GM18499 (cell line): ENCODE results near the gene CEP112.
"Not testable (repeated sequence)": the region's sequence is repeated elsewhere in the genome, so short reads cannot be mapped to it uniquely, and the experiment has no call there.

ENCODE experiments used
- ATAC-seq: cut with Tn5 transposase; IDR thresholded peaks from one replicate; pipeline ENCODE4 v1.9.1; 2021; ENCODE audit warnings: moderate number of reproducible peaks; ENCODE audit not compliant: insufficient read depth, unreplicated experiment

The CEP112 gene

DNA sequence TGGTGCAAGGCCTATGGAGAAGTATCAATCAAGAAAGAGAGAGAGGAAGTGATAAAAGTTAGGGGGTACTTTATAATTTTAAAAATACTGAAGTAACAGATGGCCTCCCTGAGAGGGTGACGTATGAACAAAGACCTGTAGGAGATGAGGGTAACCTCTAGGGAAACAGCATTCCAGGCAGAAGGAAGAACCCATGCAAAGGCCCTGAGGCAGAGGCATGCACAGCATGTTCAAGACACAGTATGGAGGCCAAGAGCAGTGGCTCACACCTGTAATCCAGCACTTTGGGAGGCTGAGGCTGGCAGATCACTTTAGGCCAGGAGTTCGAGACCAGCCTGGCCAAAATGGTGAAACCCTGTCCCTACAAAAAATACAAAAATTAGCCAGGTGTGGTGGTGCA lies 437.9 kb downstream of the CEP112 start:
- ATAC-seq = no peak

DNA sequence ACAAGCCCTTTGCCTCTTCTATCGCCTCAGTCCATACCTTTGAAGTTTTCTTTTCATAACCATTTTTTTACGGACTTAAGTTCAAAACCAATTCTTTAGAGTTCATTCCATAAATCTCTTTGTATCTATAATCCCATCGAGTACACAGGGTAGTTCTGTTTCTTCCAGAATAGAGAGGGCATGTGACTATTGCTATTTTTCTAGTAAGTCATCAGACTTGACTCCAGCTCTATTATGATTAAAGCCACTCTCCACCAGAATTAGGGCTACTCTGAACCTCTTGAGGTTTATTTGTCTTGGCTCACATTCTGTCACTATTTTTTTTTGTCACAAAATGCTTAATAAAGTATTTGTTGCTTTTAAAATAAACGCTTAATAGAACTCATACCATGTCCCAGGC lies 438.6 kb downstream of the CEP112 start:
- ATAC-seq = no peak

DNA sequence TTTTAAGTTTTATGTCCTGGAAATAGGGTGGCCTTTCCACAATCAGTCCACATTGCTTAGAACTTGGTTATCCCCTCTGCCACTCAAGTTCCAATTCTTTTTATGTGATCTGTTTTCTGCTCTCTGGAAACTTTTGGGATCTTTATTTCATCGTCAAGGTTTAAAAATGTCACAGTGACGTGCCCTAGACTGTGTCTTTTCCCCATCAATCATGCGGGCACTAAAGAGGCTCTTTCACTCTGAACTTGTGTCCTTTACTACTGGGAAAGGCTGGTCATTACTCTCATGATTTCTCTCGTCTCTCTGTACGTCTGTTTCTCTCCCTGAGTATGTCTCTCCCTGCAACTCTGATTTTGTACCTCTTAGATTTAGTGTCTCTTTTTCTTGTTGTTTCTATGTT lies 440.7 kb downstream of the CEP112 start:
- no peak for ATAC-seq

DNA sequence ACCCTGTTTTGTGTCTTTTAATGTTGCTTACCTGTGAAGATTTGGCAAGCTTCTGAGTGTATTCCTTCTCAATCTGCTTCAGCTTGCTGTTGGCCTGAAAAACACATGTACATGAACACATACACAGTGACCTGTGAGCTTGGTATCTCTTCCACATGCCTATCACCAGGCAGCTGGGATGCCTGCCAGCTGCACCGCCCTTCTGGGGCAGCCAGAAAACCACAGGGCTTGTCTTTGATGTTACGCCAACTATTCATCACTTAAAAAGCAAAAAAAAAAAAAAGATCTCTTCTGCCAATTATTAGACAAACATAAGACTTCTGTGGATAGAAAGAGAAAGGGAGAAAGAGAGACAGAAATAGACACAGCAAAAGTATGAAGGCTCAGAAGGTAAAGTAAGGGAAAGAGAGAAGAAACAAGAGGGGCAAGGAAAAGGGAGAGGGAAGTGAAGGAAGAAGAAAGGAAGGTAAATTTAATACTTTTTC lies 441.3 kb downstream of the CEP112 start:
- ATAC-seq = no peak

DNA sequence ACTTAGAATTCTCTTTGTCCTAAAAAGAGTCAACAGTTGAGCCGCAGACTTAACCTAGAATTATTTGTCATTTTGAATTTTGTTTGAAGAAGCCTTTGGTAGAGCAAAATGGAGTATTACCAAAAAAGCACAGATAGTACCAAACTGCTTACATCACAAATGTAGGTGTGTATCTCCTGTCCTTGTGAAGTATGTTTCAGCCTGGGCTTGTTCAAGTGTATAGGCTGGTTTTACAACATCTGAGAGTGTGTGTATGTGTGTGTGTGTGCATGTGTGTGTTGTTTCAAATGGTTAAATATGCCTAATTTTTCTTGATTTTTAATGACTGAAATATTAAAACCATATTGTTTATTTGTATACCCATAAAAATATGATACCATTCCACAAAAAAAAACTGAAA lies 441.8 kb downstream of the CEP112 start:
- ATAC-seq = no peak

DNA sequence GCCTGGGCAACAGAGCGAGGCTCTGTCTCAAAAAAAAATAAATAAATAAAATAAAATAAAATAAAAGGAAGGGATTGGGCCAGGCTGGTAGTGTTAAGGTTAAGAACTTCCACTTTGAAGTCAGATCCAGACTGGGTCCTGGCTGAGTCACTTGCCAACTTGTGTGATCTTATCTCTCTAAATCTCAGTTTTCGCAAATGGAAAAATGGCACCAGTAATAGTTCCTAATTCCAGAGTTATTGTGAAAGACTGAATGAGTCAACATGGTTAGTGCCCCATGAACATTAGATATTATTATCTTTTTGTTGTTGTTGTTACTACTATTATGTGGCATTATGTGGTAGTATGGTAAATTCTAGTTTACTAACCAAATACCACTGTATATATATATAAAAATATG lies 442.5 kb downstream of the CEP112 start:
- no peak for ATAC-seq

DNA sequence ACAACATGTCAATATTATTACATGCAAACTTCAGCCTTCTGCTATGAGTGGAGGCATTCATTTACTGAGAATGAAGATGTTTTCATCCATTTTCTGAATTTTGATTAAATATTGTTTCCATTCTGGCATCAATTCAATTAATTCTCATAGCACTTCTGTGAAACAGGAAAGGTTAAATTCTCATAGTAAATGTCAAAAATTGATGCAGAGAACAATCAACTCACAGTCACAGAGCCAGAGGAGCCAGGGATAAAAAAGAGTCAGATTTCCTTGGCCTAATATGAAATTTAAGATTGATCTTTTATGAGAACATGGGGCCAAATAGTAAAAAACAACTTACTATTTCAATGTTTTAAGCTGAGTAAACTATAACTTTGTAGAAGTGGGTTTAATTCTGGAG lies 446.7 kb downstream of the CEP112 start:
- no peak for ATAC-seq

DNA sequence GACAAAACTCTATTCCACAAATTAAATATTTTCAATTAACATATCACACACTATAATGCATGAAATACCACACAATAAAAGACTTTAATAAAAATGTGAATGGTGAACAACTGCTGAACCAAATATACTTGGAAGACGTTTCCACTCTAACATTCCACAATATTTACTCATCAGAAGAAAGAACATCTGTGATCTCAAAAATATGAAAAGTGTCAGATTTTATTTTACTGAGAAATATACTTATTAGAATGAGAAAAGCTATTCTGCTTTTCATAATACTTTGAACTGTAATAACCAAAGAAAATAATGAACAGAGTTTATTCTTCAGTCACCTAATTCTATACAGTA lies 448.7 kb downstream of the CEP112 start:
- no peak for ATAC-seq

DNA sequence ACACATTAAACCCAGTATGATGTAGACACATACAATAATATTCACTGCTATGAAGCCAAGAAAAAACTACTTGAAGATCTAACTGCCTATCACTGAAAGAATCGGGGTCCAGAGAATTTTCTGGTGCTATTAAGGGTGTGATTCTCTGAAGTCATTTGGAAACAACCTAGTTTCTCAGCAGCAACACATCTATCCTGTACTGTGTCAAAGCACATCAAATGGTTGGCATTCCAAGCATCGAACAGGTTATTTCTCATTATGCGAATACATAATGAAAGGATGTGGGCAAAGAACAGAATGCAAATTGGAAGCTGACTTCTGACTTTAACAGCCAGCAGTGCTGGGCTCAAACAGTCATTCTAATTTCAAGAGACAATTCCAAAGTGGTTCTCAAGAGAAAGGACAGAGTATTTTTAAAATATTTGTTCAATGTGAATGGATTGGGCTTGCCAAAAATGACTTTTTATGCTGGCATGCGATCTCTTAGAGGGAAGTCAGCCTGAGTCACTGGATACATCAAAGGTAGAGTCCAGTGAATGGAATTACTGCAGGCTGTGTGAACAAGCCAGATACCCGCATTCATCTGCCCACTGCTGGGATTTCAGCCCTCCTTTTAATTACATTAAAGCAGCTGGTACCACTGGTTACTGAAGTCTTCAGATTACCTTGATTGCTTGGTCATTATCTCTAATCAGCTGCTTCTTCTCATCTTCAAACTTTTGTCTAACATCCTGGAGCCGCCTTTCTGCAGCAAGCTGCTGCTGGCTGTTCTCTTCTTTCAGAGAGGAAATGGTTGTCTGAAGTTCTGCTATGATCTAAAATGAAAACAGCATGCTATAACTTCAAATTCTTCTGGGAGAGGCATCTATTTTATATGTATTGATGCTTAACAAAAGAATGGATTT lies 449.3 kb downstream of the CEP112 start:
- no peak for ATAC-seq

DNA sequence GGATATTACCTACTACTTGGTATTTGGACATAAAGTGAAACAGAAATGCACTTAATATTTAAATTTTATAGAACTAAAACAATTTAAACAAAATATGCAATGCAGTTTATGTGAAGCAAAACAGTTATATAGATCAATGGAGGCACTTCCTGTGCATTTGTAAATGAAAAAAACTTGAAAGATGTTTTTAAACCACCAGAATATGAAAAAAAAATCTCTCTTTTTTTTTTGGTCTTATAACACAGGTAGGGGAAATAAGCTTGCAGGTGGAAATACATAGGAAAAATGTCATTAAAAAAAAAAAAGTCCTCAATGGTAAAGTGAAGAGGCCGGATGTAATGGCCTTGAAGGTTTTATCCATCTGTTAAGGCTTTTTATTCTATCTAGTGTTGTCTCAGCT lies 450.2 kb downstream of the CEP112 start:
- ATAC-seq = no peak

DNA sequence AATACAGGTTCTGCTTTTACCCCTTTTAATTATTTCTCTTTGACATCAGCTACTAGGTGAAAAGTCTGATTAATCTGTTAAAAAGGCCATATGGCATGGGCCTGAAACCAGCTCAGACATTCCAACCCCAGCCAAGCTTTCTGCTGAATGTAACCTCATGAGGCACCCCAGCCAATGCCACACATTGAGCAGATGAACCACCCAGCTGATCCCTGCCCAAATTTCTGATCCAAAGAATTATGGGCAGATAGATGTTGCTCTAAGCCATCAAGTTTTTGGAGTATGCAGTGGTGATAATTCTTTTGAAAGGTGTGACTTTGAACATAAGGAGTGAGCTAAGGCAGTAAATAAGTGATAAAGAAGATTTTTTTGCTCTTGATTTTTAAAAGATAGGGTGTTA lies 452.9 kb downstream of the CEP112 start:
- ATAC-seq = no peak

DNA sequence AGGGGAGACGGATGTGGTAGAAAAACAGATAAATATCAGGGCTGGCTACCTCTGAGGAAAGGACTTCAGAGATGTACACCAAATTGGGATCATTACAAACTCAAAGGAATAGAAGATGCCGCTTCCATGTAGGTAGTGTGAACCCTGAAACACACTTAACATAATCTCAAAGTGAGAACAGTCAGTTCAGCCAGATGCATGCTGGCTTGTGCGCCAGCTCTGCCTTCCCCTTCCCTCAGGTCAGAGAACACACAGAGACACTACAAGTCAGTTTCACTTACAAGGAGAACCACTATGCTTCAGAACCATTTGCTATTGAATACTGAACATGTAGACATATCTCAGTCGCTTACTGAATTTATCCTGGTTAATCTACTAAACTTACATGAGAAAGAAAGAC lies 454.5 kb downstream of the CEP112 start:
- ATAC-seq = no peak

DNA sequence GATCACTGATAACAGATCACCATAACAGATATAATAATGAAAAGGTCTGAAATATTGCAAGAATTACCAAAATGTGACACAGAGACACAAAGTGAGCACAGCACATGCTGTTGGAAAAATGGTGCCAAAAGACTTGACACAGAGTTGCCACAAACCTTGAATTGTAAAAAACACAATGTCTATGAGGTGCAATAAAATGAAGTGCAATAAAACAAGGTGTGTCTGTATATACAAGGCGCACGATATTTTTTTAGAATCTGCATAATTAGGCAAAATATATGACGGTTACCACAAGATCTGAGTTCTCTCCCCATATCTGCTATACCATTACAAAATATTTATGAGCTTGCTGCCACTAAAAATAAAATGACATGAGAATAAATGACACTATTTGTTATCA lies 458.6 kb downstream of the CEP112 start:
- no peak for ATAC-seq

DNA sequence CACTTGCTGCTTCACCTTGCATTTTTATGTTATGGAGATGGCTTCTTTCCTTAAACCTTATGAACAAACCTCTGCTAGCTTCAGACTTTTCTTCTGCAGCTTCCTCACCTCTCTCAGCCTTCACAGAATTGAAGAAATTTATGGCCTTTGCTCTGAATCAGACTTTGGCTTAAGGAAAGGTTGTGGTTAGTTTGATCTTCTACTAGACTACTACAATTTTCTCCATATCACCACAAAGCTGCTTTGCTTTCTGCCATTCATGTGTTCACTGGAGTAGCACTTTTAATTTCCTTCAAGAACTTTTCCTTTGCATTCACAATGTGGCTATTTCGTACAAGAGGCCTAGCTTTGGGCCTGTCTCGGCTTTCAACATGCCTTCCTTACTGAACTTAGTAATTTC lies 459.3 kb downstream of the CEP112 start:
- not testable (repeated sequence) for ATAC-seq

DNA sequence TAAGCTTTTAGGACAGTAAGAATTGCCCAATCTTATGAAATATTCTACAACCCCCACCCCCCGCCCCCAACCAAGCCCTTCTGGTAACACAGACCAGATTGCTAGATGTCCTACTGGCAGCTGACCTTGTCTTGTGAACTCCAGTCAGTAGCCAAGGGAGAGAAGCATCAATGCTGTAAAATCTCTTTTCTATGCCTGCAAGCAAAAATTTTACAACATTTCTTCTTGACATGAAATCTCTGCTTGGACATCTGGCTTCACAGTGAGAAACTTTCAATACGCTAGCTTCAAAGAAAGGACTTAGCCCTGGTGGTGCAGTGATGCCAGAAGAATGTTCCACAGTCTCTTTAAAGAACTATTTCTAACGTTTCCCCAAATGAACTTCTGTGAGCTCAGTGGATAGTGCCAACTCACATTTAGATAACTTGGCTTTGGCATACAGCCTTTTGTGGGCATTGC lies 461.2 kb downstream of the CEP112 start:
- ATAC-seq = no peak

DNA sequence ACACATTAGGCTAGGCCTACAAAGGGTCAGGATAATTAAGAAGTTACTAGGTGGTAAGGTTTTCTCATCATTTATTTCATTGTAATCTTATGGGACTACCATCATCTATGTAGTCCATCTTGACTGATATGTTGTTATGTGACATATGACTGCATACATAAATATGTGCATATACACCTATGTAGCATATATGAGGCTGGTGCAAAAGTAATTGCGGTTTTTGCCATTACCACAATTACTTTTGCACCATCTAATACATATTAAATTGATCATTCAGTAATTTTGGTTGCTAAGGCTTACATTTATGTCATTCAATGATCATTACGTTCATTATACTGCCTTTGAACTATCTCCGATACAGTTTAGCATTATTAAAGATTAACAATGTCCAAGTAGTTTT lies 462.7 kb downstream of the CEP112 start:
- no peak for ATAC-seq

DNA sequence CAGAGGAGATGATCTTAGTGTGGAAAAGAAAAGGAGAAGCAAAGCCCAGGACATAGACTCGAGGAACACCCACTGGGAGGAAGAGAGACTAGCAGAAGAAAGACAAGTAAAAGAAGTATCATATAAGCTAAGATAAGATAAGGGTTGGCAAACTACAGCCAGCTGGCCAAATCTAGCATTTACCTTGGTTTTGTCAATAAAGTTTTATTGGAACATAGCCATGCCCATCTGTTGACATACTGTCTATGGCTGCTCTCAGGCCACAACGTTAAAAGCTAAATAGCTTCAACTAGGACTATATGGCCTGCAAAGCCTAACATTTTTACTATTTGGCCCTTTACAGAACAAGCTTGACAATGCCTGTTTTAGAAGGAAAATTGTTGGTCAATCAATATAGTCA lies 464.1 kb downstream of the CEP112 start:
- ATAC-seq = no peak

DNA sequence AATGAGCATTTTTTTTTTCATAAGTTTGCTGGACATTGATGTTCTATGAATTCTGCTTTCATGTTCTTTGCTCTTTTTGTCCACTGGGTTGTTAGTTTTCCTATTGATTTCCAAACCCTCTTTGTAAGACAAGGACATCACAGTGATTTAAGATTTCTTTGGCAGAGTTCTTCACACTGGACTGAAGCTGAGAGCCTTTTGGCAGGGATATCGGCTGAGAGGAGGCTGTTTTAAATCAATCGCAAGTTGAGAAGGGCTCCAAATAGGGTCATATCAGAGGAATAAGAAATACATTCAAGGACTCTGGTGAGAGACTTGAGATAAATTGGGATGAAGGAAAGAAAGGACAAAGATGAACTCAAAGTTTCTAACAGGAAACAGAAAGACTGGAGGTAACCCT lies 464.7 kb downstream of the CEP112 start:
- no peak for ATAC-seq

DNA sequence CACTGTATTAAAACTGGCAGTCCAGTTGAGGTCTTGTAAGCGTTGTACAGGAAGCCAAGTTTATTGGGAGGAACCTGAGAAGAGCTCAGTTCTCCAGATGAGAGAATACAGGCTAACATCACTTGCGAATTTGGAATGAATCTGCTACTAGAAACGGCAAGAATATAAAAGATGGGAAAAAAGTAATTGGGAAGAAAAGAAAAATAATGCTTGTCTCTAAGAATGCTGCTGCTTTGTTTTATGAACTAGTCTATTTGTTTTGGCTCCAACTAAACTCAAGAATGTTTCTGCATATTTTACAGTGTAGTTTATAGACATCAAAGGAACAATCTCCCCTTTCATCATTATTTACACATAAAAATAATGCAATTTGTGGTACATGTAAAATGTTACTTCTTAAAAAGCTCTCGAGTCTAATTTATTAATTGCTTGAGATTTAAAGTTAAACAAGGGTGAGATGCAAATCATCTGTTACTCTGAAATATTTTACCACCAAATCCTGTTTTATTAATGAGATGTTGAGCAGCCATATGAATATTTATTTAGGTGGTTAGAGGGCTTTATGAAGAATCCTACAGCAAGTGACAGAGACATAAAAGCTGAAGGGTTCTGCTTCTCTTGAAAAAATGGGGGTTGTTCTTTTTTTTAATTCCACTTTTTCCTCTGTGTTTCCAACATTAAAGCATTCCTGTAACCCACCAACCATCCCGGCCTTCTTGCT lies 468.3 kb downstream of the CEP112 start:
- ATAC-seq = no peak

DNA sequence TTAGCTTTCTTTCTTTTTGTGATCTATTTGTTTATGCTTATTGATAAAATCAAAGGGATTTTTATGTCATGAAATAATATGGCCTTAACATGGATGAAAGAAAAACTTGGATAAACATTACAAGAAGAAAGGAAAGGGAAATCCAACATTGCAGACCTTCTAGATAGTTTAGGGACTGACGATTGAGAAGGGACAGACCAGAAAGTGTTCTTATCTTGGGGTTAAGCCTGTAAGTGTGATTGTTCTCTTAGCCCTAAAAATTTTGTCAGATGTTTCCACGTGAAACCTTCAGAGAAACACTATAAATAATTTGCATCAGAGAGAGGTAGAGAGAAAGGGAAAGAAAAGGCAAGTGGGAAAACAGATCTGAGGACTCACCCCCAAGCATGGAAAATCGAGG lies 473.3 kb downstream of the CEP112 start:
- ATAC-seq = no peak

DNA sequence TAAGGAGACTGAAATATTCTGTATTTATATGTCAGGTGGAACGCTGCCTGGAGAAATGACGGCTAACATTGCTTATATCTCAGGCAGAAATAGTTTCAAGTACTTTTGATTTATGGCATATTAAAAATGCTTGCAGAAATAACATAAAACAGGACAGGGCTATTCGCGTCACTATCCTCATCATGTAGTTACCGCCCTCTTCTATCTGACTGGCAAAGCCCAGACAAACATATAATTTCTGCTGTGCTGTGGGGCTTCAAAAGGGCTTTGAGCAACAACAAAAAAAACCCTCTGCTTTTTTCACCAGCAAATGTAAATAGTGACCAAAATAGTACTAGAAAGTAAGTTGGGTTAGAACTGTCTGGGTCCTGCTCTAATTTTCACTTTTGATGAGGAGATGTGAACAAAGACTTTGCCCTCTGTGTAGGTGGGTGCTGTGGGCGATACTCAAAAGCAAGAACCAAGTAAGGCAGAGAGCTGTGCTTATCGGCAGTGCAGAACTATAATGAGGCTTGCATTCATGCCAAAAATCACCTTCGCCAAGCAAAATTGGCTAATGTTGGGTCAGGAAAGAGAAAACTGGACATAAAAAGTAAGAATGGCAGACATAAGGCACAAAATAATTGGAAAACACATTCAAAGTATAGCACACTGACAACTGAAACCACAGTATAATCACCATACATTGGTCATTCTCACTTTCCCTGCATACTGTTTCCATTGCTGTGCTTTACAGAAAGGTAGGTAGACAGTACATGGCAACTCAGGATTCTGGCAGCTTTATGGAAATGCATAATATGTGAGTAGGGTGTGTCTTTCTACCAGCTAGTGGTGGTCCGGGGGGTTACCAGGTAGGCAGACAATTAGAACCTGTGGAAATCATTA lies 479.3 kb downstream of the CEP112 start:
- no peak for ATAC-seq
